Neuronal stem cell (in vitro differentiated cells): ENCODE measurements around the gene MCF2L2.

ENCODE experiments used
- DNase-seq: peaks from one replicate; pipeline ENCODE4 v3.0.0-alpha.2; 2013; ENCODE audit warnings: low spot score
- H2AFZ ChIP-seq: one replicate; pipeline ENCODE4 v1.6.1; 2013; ENCODE audit warnings: mild to moderate bottlenecking, low read length, inconsistent platforms
- H2AK5ac ChIP-seq: 2 replicates; pipeline ENCODE4 v1.6.1; 2013; ENCODE audit warnings: low read depth, mild to moderate bottlenecking, inconsistent platforms, low read length, moderate library complexity, mixed read lengths
- H2BK120ac ChIP-seq: 2 replicates; pipeline ENCODE4 v1.6.1; 2013; ENCODE audit warnings: low read depth, mild to moderate bottlenecking, inconsistent platforms, low read length, moderate library complexity, mixed read lengths
- H2BK12ac ChIP-seq: one replicate; pipeline ENCODE4 v1.6.1; 2013; ENCODE audit warnings: low read length, inconsistent platforms
- H2BK15ac ChIP-seq: 2 replicates; pipeline ENCODE4 v1.6.1; 2013; ENCODE audit warnings: mild to moderate bottlenecking, low read length, inconsistent platforms, mixed read lengths
- H2BK5ac ChIP-seq: one replicate; pipeline ENCODE4 v1.6.1; 2013; ENCODE audit warnings: inconsistent platforms, mild to moderate bottlenecking, low read length, moderate library complexity
- H3K14ac ChIP-seq: one replicate; pipeline ENCODE4 v1.6.1; 2013; ENCODE audit warnings: low read length, inconsistent platforms
- H3K18ac ChIP-seq: 2 replicates; pipeline ENCODE4 v1.6.1; 2013; ENCODE audit warnings: low read length, inconsistent platforms
- H3K23ac ChIP-seq: 2 replicates; pipeline ENCODE4 v1.6.1; 2013; ENCODE audit warnings: low read depth, mild to moderate bottlenecking, mixed read lengths, low read length, inconsistent platforms; ENCODE audit not compliant: poor library complexity
- H3K27ac ChIP-seq: replicated peaks from 3 replicates; pipeline ENCODE4 v1.5.1; 2013; ENCODE audit warnings: low read length, inconsistent platforms
- H3K27me3 ChIP-seq, 3 experiments: 2 replicates each; pipeline ENCODE4 v1.6.1; 2013; ENCODE audit warnings: low read length in 3 of 3, mild to moderate bottlenecking in 2 of 3, inconsistent platforms in 1 of 3, low read depth in 1 of 3, mixed read lengths in 1 of 3, moderate library complexity in 1 of 3; ENCODE audit not compliant: control insufficient read depth in 3 of 3, insufficient read depth in 3 of 3
- H3K36me3 ChIP-seq, 2 donors: replicated peaks in 1 of 2; 2 replicates each; pipeline ENCODE4 v1.6.1; 2013; ENCODE audit warnings: low read length in 2 of 2; ENCODE audit not compliant: control insufficient read depth in 2 of 2, insufficient read depth in 2 of 2
- H3K4ac ChIP-seq: 2 replicates; pipeline ENCODE4 v1.6.1; 2013; ENCODE audit warnings: inconsistent platforms, mild to moderate bottlenecking, low read length, moderate library complexity
- H3K4me1 ChIP-seq, 2 donors: 1 replicate in 1 of 2; 2 replicates in 1 of 2; pipeline ENCODE4 v1.6.1; 2013; ENCODE audit warnings: low read length in 2 of 2, low read depth in 1 of 2; ENCODE audit not compliant: control insufficient read depth in 2 of 2, insufficient read depth in 1 of 2
- H3K4me2 ChIP-seq: one replicate; pipeline ENCODE4 v1.6.1; 2013; ENCODE audit warnings: mild to moderate bottlenecking, low read length, inconsistent platforms; ENCODE audit not compliant: insufficient read depth, poor library complexity, severe bottlenecking
- H3K4me3 ChIP-seq, 2 donors: 2 replicates each; pipeline ENCODE4 v1.5.1; 2013; ENCODE audit warnings: low read length in 2 of 2, mild to moderate bottlenecking in 2 of 2, inconsistent platforms in 1 of 2, moderate library complexity in 1 of 2
- H3K79me1 ChIP-seq: one replicate; pipeline ENCODE4 v1.6.1; 2013; ENCODE audit warnings: low read depth, mild to moderate bottlenecking, inconsistent platforms, low read length, moderate library complexity
- H3K9ac ChIP-seq: one replicate; pipeline ENCODE4 v1.6.1; 2013; ENCODE audit warnings: mild to moderate bottlenecking, low read depth, low read length, inconsistent platforms; ENCODE audit not compliant: poor library complexity
- H3K9me3 ChIP-seq, 2 donors: replicated peaks in 1 of 2; 2 replicates each; pipeline versions ENCODE3 to v1.6.1; 2013; ENCODE audit warnings: low read length in 2 of 2, mild to moderate bottlenecking in 2 of 2, inconsistent platforms in 1 of 2, low read depth in 1 of 2, mixed read lengths in 1 of 2, moderate library complexity in 1 of 2; ENCODE audit not compliant: control insufficient read depth in 2 of 2, insufficient read depth in 1 of 2
- H4K8ac ChIP-seq: one replicate; pipeline ENCODE4 v1.6.1; 2013; ENCODE audit warnings: low read depth, mild to moderate bottlenecking, inconsistent platforms, low read length, moderate library complexity
- H4K91ac ChIP-seq: one replicate; pipeline ENCODE4 v1.6.1; 2013; ENCODE audit warnings: low read length, low read depth, mild to moderate bottlenecking, inconsistent platforms; ENCODE audit not compliant: poor library complexity
- WGBS, 2 donors: extraction: QIAGEN DNeasy Blood & Tissue Kit; methylation state at CpG; one replicate each; pipeline ENCODE4 v1.1.7; 2013; ENCODE audit warnings: missing lambda C conversion rate in 2 of 2, mixed read lengths in 1 of 2; ENCODE audit not compliant: insufficient read length in 2 of 2, insufficient replicate concordance in 1 of 2; ENCODE audit errors: extremely low coverage in 2 of 2; 5-methylcytosine and 5-hydroxymethylcytosine counted together

The MCF2L2 gene

DNA sequence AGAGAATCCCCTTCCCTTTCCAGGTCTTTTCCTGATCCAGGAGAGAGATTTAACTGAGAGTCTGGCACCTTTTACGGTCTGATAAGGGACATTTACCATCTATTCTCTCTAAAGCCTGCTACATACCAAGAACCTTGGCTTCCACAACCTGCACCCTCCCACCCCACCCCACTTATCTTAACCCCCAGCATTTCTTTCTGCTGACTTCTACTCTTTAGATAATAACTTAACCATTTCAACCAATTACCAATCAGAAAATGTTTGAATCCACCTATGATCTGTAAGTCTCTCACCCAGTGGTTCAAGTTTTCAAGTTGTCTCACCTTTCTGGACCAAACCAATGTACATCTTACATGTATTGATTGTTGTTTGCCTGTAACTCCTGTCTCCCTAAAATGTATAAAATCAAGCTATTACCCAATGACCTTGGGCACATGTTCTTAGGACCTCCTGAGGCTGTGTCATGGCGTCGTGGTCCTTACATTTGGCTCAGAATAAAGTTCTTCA is 74.0 kb downstream of the MCF2L2 start:
- DNase-seq: no peak
- no CpG with 5 or more reads among the region's 3 CpGs for WGBS, 2 donors
- Histone ChIP-seq H3K14ac (no peak overlapping the region), H3K4me1 (peaks cover 0 to 3% of the 10 kb centered on the region in 2 donors), H3K4me3 (no peak overlapping the region), H2BK5ac (no peak overlapping the region), H4K91ac (no peak overlapping the region), H3K36me3 (no peaks in the 10 kb centered on the region), H3K27ac (no peak overlapping the region), H2AFZ (no peak overlapping the region), H3K9ac (no peak overlapping the region), H2AK5ac (no peak overlapping the region), H3K18ac (no peak overlapping the region), H3K4ac (no peak overlapping the region), H3K23ac (no peak overlapping the region), H2BK12ac (no peak overlapping the region), H3K27me3 (peaks cover 0 to 5% (median 0%) of the 10 kb centered on the region in 3 experiments), H3K79me1 (no peaks in the 10 kb centered on the region), H2BK15ac (no peak overlapping the region), H2BK120ac (no peak overlapping the region), H3K9me3 (no peaks in the 10 kb centered on the region), H4K8ac (no peak overlapping the region), H3K4me2 (no peak overlapping the region)

DNA sequence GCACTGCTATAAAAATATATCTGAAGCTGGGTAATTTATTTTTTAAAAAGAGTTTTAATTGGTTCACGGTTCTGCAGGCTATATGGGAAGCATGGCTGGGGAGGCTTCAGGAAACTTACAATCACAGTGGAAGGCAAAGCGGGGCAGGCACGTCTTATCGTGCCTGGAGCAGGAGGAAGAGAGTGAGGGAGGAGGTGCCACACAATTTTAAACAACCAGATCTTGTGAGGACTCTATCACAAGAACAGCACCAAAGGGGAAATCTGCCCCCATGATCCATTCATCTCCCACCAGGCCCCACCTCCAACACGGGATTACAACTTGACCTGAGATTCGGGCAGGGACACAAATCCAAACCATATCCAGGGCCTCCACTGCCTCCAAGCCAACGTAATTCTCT is 75.0 kb downstream of the MCF2L2 start:
- no peak for DNase-seq
- Histone ChIP-seq H3K27me3 (peaks cover 0 to 5% (median 0%) of the 10 kb centered on the region in 3 experiments), H3K36me3 (no peaks in the 10 kb centered on the region), H3K9me3 (no peaks in the 10 kb centered on the region), H3K4ac (no peak overlapping the region), H2BK15ac (no peak overlapping the region), H3K4me1 (no peaks in the 10 kb centered on the region), H2BK120ac (no peak overlapping the region), H3K23ac (no peak overlapping the region), H3K14ac (no peak overlapping the region), H2BK5ac (no peak overlapping the region), H4K91ac (no peak overlapping the region), H3K79me1 (no peaks in the 10 kb centered on the region), H3K4me3 (no peak overlapping the region), H3K18ac (no peak overlapping the region), H3K4me2 (no peak overlapping the region), H2AK5ac (no peak overlapping the region), H2BK12ac (no peak overlapping the region), H2AFZ (no peak overlapping the region), H4K8ac (no peak overlapping the region), H3K9ac (no peak overlapping the region), H3K27ac (no peak overlapping the region)
- no CpG with 5 or more reads among the region's 7 CpGs for WGBS, 2 donors

DNA sequence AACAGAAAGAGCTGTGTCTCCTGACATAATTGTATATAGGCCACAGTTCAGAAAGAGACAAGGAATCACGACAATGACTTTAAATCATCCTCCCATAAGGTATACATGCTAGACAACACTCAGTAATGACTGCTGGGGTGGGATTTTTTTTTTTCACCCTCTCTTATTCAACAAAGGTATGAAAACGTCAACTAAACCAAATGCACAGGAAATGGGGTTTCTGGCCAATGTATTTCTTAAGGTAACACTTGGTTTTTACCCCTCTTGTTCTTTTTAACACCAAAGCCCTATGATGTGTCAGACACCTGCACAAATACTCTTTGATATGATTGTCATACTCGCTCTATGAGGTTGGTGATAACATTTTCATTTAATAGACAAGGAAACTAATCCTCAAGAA is 78.3 kb downstream of the MCF2L2 start:
- Histone ChIP-seq H3K23ac (no peak overlapping the region), H4K8ac (no peak overlapping the region), H3K27ac (no peak overlapping the region), H3K9ac (no peak overlapping the region), H3K4me2 (no peak overlapping the region), H3K79me1 (no peaks in the 10 kb centered on the region), H2AK5ac (no peak overlapping the region), H2AFZ (no peak overlapping the region), H2BK15ac (no peak overlapping the region), H2BK5ac (no peak overlapping the region), H2BK120ac (no peak overlapping the region), H3K4ac (no peak overlapping the region), H3K4me1 (no peaks in the 10 kb centered on the region), H3K9me3 (no peaks in the 10 kb centered on the region), H3K27me3 (peaks cover 0 to 3% (median 0%) of the 10 kb centered on the region in 3 experiments), H4K91ac (no peak overlapping the region), H3K4me3 (no peak overlapping the region), H3K14ac (no peak overlapping the region), H2BK12ac (no peak overlapping the region), H3K18ac (no peak overlapping the region), H3K36me3 (no peaks in the 10 kb centered on the region)
- DNase-seq: no peak
- no CpG with 5 or more reads among the region's 3 CpGs for WGBS, 2 donors

DNA sequence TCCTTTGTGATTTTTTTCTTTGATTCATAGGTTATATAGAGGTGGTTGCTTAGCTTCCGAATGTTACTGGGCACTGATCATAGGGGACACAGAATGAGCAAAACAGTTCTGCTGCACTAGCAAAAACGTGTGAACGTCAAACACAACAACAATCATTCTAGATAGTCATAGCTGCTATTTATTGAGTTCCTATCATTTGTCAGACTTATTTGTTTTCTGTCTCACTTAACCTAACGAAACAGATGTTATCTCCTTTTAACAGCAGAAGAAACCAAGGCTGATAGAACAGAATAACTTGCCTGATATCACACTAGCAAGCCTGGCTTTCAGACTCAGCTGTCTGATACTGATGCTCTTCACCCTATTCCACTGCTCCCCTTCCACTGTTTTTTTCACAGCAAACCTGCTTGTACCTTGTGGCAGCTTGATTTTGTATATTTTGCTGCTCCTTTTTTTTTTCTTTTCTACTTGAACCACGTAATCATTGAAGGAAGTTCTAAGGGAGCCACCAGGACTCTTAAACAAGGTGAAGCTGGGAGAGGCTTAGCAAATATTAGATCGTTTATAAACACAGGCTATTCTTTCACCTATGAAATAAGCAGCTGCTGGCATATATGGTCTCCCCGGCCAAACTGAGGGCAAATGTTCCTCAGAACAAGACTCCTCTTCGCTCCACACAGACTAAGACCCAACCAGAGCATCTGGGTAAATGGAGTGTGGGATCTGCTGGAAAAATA is 78.8 kb downstream of the MCF2L2 start:
- H3K27ac ChIP-seq: no peak overlapping the region
- no peak overlapping the region for H2AK5ac ChIP-seq
- H3K4me1 ChIP-seq: no peaks in the 10 kb centered on the region
- no peak overlapping the region for H2AFZ ChIP-seq
- no peak overlapping the region for H2BK15ac ChIP-seq
- H2BK12ac ChIP-seq: no peak overlapping the region
- H3K27me3 ChIP-seq: peaks cover 0 to 3% (median 0%) of the 10 kb centered on the region in 3 experiments
- no peak overlapping the region for H2BK120ac ChIP-seq
- no peak overlapping the region for H3K4ac ChIP-seq
- DNase-seq: no peak
- no peaks in the 10 kb centered on the region for H3K9me3 ChIP-seq
- no peak overlapping the region for H4K91ac ChIP-seq
- H4K8ac ChIP-seq: no peak overlapping the region
- H3K36me3 ChIP-seq: no peaks in the 10 kb centered on the region
- H3K4me3 ChIP-seq: no peak overlapping the region
- no peak overlapping the region for H3K9ac ChIP-seq
- no CpG with 5 or more reads among the region's 8 CpGs for WGBS, 2 donors
- no peak overlapping the region for H3K18ac ChIP-seq
- no peak overlapping the region for H3K23ac ChIP-seq
- H3K79me1 ChIP-seq: no peaks in the 10 kb centered on the region
- H3K4me2 ChIP-seq: no peak overlapping the region
- no peak overlapping the region for H3K14ac ChIP-seq
- no peak overlapping the region for H2BK5ac ChIP-seq
